ENCODE measurements around the gene CCDC92.

The CCDC92 gene

GRCh38 chr12:124011435-124012115 lies 38.9 kb upstream of the CCDC92 start:
- no peaks in the 10 kb centered on the region for H3K27me3 ChIP-seq (ENCODE audit: low read length)
- H3F3A ChIP-seq (ENCODE audit: insufficient read depth) = no peaks in the 10 kb centered on the region
- H3K27ac ChIP-seq (ENCODE audit: low read depth, low read length) = no peak overlapping the region
- no peaks in the 10 kb centered on the region; the same call in 1 of the 2 replicates for H3K36me3 ChIP-seq (ENCODE audit: low read length)
- no peak overlapping the region for H3K9ac ChIP-seq (ENCODE audit: low read length)
- no peaks in the 10 kb centered on the region for H3K79me2 ChIP-seq (ENCODE audit: insufficient read depth, low read length)
- H3K4me2 ChIP-seq (ENCODE audit: low read depth, low read length, poor library complexity, severe bottlenecking) = no peak overlapping the region
- TF ChIP-seq EZH2phosphoT487 (conservative IDR thresholded peaks at IDR 0.05; ENCODE audit: low read length) = no peak
- TF ChIP-seq CTCF (IDR thresholded peaks at IDR 0.05; ENCODE audit: insufficient read depth, low read length, poor library complexity, severe bottlenecking) = no peak
- H2AFZ ChIP-seq (ENCODE audit: low read depth, low read length, severe bottlenecking) = no peak overlapping the region
- no peaks in the 10 kb centered on the region for H3K9me2 ChIP-seq (replicated peaks; ENCODE audit: insufficient read depth, low read length)
- H4K20me1 ChIP-seq (ENCODE audit: low read depth, low read length) = peaks cover 5% of the 10 kb centered on the region; the same call in 1 of the 2 replicates
- H3K9me3 ChIP-seq (ENCODE audit: insufficient read depth, low read length) = no peaks in the 10 kb centered on the region
- no peak overlapping the region for H3K4me3 ChIP-seq (ENCODE audit: insufficient read depth, low read length, poor library complexity, severe bottlenecking)

- Histone ChIP-seq H3K4me2 (ENCODE audit: low read depth, low read length, poor library complexity, severe bottlenecking) (no peak overlapping the region), H3K9ac (ENCODE audit: low read length) (no peak overlapping the region), H2AFZ (ENCODE audit: low read depth, low read length, severe bottlenecking) (no peak overlapping the region), H3K27me3 (ENCODE audit: low read length) (no peaks in the 10 kb centered on the region), H3K4me3 (ENCODE audit: insufficient read depth, low read length, poor library complexity, severe bottlenecking) (no peak overlapping the region), H3K9me2 (replicated peaks; ENCODE audit: insufficient read depth, low read length) (no peaks in the 10 kb centered on the region), H3K79me2 (ENCODE audit: insufficient read depth, low read length) (no peaks in the 10 kb centered on the region), H4K20me1 (ENCODE audit: low read depth, low read length) (no peaks in the 10 kb centered on the region), H3K9me3 (ENCODE audit: insufficient read depth, low read length) (no peaks in the 10 kb centered on the region), H3K36me3 (ENCODE audit: low read length) (no peaks in the 10 kb centered on the region; the same call in 1 of the 2 replicates), H3F3A (ENCODE audit: insufficient read depth) (no peaks in the 10 kb centered on the region), H3K27ac (ENCODE audit: low read depth, low read length) (no peak overlapping the region)
- TF ChIP-seq CTCF (IDR thresholded peaks at IDR 0.05; ENCODE audit: insufficient read depth, low read length, poor library complexity, severe bottlenecking) (no peak), EZH2phosphoT487 (conservative IDR thresholded peaks at IDR 0.05; ENCODE audit: low read length) (no peak)
These were observed 38.1 kb upstream of the CCDC92 start for GRCh38 chr12:124010687-124011086.

GRCh38 chr12:124009781-124010180 lies 37.1 kb upstream of the CCDC92 start:
- H3K4me3 ChIP-seq (ENCODE audit: insufficient read depth, low read length, poor library complexity, severe bottlenecking) = no peak overlapping the region
- H3K27ac ChIP-seq (ENCODE audit: low read depth, low read length) = no peak overlapping the region
- no peaks in the 10 kb centered on the region for H3F3A ChIP-seq (ENCODE audit: insufficient read depth)
- TF ChIP-seq EZH2phosphoT487 (conservative IDR thresholded peaks at IDR 0.05; ENCODE audit: low read length) (no peak), CTCF (IDR thresholded peaks at IDR 0.05; ENCODE audit: insufficient read depth, low read length, poor library complexity, severe bottlenecking) (no peak)
- H3K36me3 ChIP-seq (ENCODE audit: low read length) = no peaks in the 10 kb centered on the region; the same call in 1 of the 2 replicates
- H3K79me2 ChIP-seq (ENCODE audit: insufficient read depth, low read length) = no peaks in the 10 kb centered on the region
- H3K4me2 ChIP-seq (ENCODE audit: low read depth, low read length, poor library complexity, severe bottlenecking) = no peak overlapping the region
- no peak overlapping the region for H3K9ac ChIP-seq (ENCODE audit: low read length)
- H3K9me2 ChIP-seq (replicated peaks; ENCODE audit: insufficient read depth, low read length) = no peaks in the 10 kb centered on the region
- H2AFZ ChIP-seq (ENCODE audit: low read depth, low read length, severe bottlenecking) = no peak overlapping the region
- H4K20me1 ChIP-seq (ENCODE audit: low read depth, low read length) = no peaks in the 10 kb centered on the region
- no peaks in the 10 kb centered on the region for H3K27me3 ChIP-seq (ENCODE audit: low read length)
- H3K9me3 ChIP-seq (ENCODE audit: insufficient read depth, low read length) = no peaks in the 10 kb centered on the region
